GM21529 (cell line): Measurements from ENCODE around the gene FBXO17.

Source experiments
- ATAC-seq: cut with Tn5 transposase; IDR thresholded peaks from one replicate; pipeline ENCODE4 v1.9.1; 2021; ENCODE audit not compliant: unreplicated experiment

Gene FBXO17

GRCh38 chr19:38918526-38918925 lies 57.0 kb downstream of the FBXO17 start:
- ATAC-seq: no peak

GRCh38 chr19:38917921-38918491 lies 57.5 kb downstream of the FBXO17 start:
- ATAC-seq: no peak

GRCh38 chr19:38917516-38917915 lies 58.0 kb downstream of the FBXO17 start:
- no peak for ATAC-seq

GRCh38 chr19:38915329-38916321 lies 59.9 kb downstream of the FBXO17 start:
- ATAC-seq: no peak

- no peak for ATAC-seq
Measured at GRCh38 chr19:38913958-38914357, 61.6 kb downstream of the FBXO17 start.

- ATAC-seq: no peak
Measured at GRCh38 chr19:38912600-38913514, 62.7 kb downstream of the FBXO17 start.

GRCh38 chr19:38911388-38912001 lies 64.0 kb downstream of the FBXO17 start:
- ATAC-seq: no peak

GRCh38 chr19:38910488-38910887 lies 65.1 kb downstream of the FBXO17 start:
- ATAC-seq: no peak

GRCh38 chr19:38908911-38909310 lies 66.6 kb downstream of the FBXO17 start:
- ATAC-seq: no peak

- no peak for ATAC-seq
Measured at GRCh38 chr19:38907670-38908069, 67.9 kb downstream of the FBXO17 start.

GRCh38 chr19:38907227-38907626 lies 68.3 kb downstream of the FBXO17 start:
- no peak for ATAC-seq

- ATAC-seq: no peak
Measured at GRCh38 chr19:38905620-38906019, 69.9 kb downstream of the FBXO17 start.

- no peak for ATAC-seq
Measured at GRCh38 chr19:38904581-38905539, 70.7 kb downstream of the FBXO17 start.

GRCh38 chr19:38901683-38902082 lies 73.9 kb downstream of the FBXO17 start:
- ATAC-seq: no peak

GRCh38 chr19:38900743-38901190 lies 74.8 kb downstream of the FBXO17 start:
- no peak for ATAC-seq

- no peak for ATAC-seq
Measured at GRCh38 chr19:38900202-38900629, 75.3 kb downstream of the FBXO17 start.

- peak; percentile 89 for ATAC-seq
Measured at GRCh38 chr19:38899447-38900201, 75.9 kb downstream of the FBXO17 start, which contains the start of the genes NFKBIB and SIRT2. Gene NFKBIB (plus strand): TSS chr19:38899969. CDS start chr19:38900033, 64 bp downstream. Gene SIRT2 (minus strand): TSS chr19:38899618. CDS start chr19:38899521, 97 bp downstream.

- ATAC-seq: no peak
Measured at GRCh38 chr19:38898788-38899446, 76.6 kb downstream of the FBXO17 start.
